GM21390 (cell line): Measurements from ENCODE around the gene SLC11A2.
"Not testable (repeated sequence)": the region's sequence is repeated elsewhere in the genome, so short reads cannot be mapped to it uniquely, and the experiment has no call there.

ENCODE experiments used
- ATAC-seq: cut with Tn5 transposase; IDR thresholded peaks from one replicate; pipeline ENCODE4 v1.9.1; 2021; ENCODE audit not compliant: unreplicated experiment

The SLC11A2 gene

GRCh38 chr12:50951112-50951511, 75.1 kb downstream of the SLC11A2 start:
- no peak for ATAC-seq

- no peak for ATAC-seq
Observed at GRCh38 chr12:50949801-50950302, 76.3 kb downstream of the SLC11A2 start.

GRCh38 chr12:50948798-50949197, 77.4 kb downstream of the SLC11A2 start:
- no peak for ATAC-seq

GRCh38 chr12:50947933-50948626, 78.1 kb downstream of the SLC11A2 start:
- ATAC-seq = no peak

GRCh38 chr12:50937653-50938052, 88.5 kb downstream of the SLC11A2 start:
- no peak for ATAC-seq

GRCh38 chr12:50936821-50937530, 89.2 kb downstream of the SLC11A2 start:
- ATAC-seq = no peak

- no peak for ATAC-seq
Observed at GRCh38 chr12:50934981-50935807, 91.0 kb downstream of the SLC11A2 start.

GRCh38 chr12:50934371-50934851, 91.8 kb downstream of the SLC11A2 start:
- no peak for ATAC-seq

- ATAC-seq = no peak
Observed at GRCh38 chr12:50933459-50934124, 92.6 kb downstream of the SLC11A2 start.

GRCh38 chr12:50932787-50933280, 93.3 kb downstream of the SLC11A2 start:
- no peak for ATAC-seq

GRCh38 chr12:50930477-50930876, 95.7 kb downstream of the SLC11A2 start:
- not testable (repeated sequence) for ATAC-seq

- ATAC-seq = no peak
Observed at GRCh38 chr12:50929831-50930230, 96.4 kb downstream of the SLC11A2 start.
